ENCODE measurements around the gene MCRIP1.

Gene MCRIP1

GRCh38 chr17:81804559-81805399, 28.3 kb downstream of the MCRIP1 start:
- no peak for DNase-seq (ENCODE audit: low read depth, low spot score)

GRCh38 chr17:81803728-81804558, 29.1 kb downstream of the MCRIP1 start, which contains the start of gene GCGR:
Gene GCGR, plus strand, starts transcription at chr17:81804150. Its CDS starts 4,869 bp downstream, at chr17:81809019.
- no peak for DNase-seq (ENCODE audit: low read depth, low spot score)

- DNase-seq (ENCODE audit: low read depth, low spot score): no peak
These were observed 30.0 kb downstream of the MCRIP1 start for GRCh38 chr17:81802856-81803643.

- no peak for DNase-seq (ENCODE audit: low read depth, low spot score)
These were observed 30.9 kb downstream of the MCRIP1 start for GRCh38 chr17:81802048-81802758.

GRCh38 chr17:81801327-81801726, 31.8 kb downstream of the MCRIP1 start:
- DNase-seq (ENCODE audit: low read depth, low spot score): no peak

GRCh38 chr17:81794509-81794908, 38.6 kb downstream of the MCRIP1 start:
- DNase-seq (ENCODE audit: low read depth, low spot score): no peak

GRCh38 chr17:81794074-81794476, 39.0 kb downstream of the MCRIP1 start:
- no peak for DNase-seq (ENCODE audit: low read depth, low spot score)

GRCh38 chr17:81792675-81793615, 40.1 kb downstream of the MCRIP1 start:
- DNase-seq (ENCODE audit: low read depth, low spot score): no peak
